ENCODE results near the gene SOX2.

The SOX2 gene

DNA sequence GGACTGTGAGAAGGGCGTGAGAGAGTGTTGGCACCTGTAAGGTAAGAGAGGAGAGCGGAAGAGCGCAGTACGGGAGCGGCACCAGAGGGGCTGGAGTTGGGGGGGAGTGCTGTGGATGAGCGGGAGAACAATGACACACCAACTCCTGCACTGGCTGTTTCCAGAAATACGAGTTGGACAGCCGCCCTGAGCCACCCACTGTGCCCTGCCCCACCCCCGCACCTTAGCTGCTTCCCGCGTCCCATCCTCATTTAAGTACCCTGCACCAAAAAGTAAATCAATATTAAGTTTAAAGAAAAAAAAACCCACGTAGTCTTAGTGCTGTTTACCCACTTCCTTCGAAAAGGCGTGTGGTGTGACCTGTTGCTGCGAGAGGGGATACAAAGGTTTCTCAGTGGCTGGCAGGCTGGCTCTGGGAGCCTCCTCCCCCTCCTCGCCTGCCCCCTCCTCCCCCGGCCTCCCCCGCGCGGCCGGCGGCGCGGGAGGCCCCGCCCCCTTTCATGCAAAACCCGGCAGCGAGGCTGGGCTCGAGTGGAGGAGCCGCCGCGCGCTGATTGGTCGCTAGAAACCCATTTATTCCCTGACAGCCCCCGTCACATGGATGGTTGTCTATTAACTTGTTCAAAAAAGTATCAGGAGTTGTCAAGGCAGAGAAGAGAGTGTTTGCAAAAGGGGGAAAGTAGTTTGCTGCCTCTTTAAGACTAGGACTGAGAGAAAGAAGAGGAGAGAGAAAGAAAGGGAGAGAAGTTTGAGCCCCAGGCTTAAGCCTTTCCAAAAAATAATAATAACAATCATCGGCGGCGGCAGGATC is at the start of gene SOX2:
Gene SOX2 (plus strand): TSS at position 601 of the 811 bp plus-strand sequence. CDS start 436 bp downstream, outside the sequence.
- no peak for DNase-seq (ENCODE audit: low read depth in 2 of 2)

GRCh38 chr3:181683563-181683962 is 28.2 kb upstream of the SOX2 start:
- DNase-seq (ENCODE audit: low read depth in 2 of 2), result no peak

GRCh38 chr3:181687190-181687589 is 24.5 kb upstream of the SOX2 start:
- DNase-seq (ENCODE audit: low read depth in 2 of 2), result no peak

DNA sequence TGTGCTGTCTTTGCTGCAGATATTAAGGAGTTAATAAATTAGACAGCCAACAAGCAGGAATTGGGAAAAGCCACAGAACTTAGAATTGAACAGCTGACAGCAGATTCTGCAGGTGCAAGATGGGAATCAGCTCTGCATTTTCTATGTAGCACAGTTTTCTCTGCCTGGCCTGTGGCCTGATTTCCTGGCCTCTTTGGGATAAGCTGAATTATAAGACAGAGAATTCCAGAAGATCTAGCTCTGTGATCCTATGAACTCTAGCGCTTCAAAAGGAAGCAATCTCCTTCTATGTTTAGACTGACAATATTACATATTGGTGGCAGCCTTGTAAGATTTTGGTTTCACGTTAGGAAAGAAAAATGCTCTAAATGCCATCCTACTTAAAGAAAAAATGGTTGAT is 24.0 kb upstream of the SOX2 start:
- no peak for DNase-seq (ENCODE audit: low read depth in 2 of 2)

GRCh38 chr3:181689546-181689945 is 22.2 kb upstream of the SOX2 start:
- no peak for DNase-seq (ENCODE audit: low read depth in 2 of 2)

DNA sequence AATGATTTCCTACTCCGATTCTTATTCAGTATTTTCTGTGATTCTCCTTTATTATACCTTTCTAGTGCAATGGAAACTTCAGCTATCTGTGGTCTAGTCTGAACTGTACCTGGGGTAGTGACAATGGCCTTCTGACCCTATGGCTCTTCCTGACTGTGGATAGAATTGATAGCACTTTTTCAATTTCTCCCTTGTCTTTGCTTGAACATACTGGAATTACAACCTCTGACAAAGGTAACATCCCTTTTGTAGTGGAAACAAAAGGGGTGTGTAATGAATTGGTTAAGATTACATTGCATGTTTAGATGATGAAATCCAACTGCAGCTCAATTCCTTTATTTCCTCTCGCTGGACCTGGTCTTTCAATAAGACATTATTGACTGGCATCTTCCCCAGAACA is 21.0 kb upstream of the SOX2 start:
- no peak for DNase-seq (ENCODE audit: low read depth in 2 of 2)

DNA sequence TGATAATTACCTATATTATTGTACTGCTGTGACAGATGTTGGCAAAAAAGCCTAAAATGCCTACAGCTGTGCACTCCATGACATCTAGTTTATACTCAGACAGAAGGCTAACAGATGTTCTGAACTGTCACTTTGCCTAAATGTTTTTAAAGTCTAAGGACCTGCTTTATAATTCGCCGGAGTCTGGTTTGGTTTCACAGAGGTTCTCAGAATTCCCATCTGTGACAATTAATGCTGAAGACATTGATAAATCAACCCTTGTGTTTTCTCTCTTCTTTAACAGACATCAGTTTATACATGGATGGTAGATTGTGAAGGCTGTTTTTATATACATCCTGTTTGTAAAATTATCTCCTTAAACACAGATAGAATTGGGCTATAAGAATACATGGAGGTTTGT is 19.8 kb upstream of the SOX2 start:
- no peak for DNase-seq (ENCODE audit: low read depth in 2 of 2)

GRCh38 chr3:181692311-181693145 is 19.2 kb upstream of the SOX2 start:
- no peak for DNase-seq (ENCODE audit: low read depth in 2 of 2)

DNA sequence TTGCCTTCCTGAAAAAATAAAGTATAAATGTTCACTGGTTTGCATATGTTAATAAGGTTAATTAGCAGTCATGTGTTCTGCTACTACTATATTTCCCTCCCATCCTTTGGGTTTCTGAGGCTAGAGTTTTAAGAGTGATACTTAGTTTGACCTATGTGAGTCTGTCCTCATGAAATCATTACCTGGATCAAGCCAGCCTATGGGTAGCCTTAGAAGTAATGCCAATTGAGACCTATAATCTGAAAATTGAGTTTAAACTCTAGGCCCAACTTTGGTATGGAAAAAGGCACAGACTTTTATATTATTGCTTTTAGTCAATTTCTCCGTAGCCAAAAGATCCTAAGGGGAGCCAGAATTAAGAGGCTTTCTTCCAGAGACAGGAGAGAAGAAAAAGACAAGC is 18.4 kb upstream of the SOX2 start:
- no peak for DNase-seq (ENCODE audit: low read depth in 2 of 2)

DNA sequence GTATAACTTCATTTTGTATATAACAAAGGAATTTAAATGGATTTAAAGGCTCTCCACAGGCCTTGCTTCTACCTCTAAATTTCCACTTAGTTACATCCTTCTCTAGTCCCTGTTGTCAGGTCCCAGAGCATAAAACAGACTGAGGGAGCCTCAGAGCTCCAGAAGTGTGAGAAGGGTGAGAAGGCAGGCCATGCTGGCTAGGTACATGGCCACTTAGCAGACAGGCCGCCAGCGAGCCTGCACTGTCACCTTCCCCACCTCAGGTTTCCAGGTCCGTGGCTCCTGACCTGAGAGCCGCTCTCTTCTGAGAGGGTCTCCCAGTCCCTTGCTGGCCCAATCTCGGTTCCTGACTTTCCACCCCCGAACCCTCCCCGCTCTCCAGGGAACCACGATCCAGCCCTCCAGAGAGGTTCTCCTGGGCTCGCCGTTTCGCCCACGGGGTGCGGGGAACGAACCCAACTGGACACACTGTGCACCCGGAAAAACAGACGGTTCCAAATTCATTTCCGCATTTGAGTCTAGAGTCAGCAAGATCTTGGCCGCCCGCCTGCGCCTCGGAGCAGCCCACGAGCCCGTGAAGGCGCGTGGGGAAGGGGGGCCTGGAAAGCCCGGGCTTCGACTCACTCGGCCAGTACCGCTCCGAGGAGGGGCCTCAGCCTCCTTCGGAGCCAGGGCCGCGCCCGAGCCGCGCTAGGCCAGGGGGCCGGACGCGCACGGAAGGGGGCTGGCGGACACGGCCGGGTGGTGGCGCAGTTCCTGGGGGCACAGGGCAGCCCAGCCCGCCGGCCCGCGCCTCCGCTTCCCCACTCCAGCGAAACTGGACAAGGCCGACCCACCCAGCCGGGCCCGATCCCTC is 16.7 kb upstream of the SOX2 start:
- no peak for DNase-seq (ENCODE audit: low read depth in 2 of 2)

DNA sequence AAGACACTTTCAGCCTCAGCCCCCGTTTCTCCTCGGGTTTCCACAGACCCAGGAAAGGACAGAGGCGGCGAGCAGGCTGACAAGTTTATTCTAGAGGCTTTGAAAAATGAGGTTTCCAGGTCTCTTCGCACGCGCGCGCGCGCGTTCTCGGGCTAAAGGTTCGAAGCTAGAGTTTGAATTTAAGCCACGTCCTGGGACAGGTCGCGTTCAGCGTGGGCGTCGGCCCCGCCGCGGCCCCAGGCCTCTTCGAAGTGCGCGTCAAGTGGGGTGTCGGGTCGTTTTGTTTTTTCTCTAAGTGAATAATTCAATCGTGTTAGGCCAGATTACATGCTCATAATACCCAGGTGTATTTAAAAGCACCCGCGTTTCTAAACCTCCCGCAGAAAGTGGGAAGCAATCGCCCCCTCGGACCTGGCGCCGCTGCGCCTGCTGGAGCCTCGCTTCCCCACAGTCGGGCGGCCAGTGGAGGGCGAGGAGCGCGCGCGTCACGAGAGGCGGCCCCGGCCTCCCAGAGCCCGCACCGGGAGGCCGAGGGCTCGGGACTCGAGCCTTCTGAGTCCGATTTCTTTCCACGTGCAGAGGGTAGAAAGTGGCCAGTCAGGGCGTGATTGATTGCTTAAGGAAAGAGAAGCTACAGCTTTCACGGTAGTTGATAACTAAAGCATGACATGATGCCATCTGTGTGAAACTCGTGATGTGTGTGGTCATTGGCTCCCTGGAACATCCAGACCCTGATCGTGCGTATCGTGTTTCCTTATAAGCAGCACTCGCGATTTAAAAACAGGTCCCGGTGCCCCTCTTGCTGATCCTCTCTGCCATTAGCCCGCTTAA is 15.8 kb upstream of the SOX2 start:
- no peak for DNase-seq (ENCODE audit: low read depth in 2 of 2)

GRCh38 chr3:181696626-181697230 is 15.0 kb upstream of the SOX2 start:
- no peak for DNase-seq (ENCODE audit: low read depth in 2 of 2)

GRCh38 chr3:181698263-181698954 is 13.3 kb upstream of the SOX2 start:
- DNase-seq (ENCODE audit: low read depth in 2 of 2), result no peak

GRCh38 chr3:181699171-181699903 is 12.4 kb upstream of the SOX2 start:
- DNase-seq (ENCODE audit: low read depth in 2 of 2), result no peak

- DNase-seq (ENCODE audit: low read depth in 2 of 2), result no peak
Observed at GRCh38 chr3:181700168-181701087, 11.3 kb upstream of the SOX2 start.

- DNase-seq (ENCODE audit: low read depth in 2 of 2), result no peak
Observed at GRCh38 chr3:181701096-181701495, 10.6 kb upstream of the SOX2 start.

DNA sequence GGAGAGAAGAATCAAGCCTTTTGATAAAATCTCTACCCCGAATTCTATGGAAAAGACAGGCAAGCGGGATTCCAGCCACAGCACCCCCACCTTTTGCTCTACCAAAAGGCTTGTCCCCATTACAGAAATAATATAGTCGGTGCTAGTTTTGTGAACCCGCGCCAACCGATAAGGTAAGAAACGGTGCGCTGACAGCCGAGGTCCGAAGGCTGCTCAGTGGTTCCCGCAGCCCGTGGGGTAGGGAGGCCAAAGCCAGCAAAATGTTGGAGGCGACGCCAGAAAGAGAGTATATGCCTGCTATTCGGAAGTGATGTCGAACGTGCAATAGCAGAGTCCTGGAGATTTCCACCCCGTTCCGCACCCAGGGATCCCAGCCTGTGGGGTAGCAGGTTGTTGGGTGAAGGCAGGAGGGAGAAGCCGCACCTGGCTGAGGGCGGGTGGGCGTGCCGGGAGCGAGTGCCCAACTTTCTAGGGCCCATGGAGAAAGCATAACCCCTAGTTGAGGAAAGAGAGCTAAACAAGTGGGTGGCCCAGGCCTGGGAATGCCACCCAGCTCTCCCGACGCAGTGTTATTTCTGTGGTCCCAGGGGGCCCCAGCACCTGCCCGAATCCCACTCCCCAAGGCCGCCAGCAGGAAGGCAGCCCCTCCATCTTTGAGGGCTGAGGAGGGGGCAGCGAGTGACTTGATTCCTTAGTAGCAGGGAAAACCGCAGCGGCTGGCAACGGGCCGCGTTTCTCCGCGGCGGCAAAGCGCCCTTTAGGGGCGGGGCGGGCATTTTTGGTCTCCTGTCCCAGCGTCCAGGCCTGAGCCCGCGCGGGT is 7.9 kb upstream of the SOX2 start:
- DNase-seq (ENCODE audit: low read depth in 2 of 2), result no peak
